Measurements from ENCODE around the gene SYNE1.

- TF ChIP-seq, protein P1, sequence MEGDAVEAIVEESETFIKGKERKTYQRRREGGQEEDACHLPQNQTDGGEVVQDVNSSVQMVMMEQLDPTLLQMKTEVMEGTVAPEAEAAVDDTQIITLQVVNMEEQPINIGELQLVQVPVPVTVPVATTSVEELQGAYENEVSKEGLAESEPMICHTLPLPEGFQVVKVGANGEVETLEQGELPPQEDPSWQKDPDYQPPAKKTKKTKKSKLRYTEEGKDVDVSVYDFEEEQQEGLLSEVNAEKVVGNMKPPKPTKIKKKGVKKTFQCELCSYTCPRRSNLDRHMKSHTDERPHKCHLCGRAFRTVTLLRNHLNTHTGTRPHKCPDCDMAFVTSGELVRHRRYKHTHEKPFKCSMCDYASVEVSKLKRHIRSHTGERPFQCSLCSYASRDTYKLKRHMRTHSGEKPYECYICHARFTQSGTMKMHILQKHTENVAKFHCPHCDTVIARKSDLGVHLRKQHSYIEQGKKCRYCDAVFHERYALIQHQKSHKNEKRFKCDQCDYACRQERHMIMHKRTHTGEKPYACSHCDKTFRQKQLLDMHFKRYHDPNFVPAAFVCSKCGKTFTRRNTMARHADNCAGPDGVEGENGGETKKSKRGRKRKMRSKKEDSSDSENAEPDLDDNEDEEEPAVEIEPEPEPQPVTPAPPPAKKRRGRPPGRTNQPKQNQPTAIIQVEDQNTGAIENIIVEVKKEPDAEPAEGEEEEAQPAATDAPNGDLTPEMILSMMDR (IDR thresholded peaks at IDR 0.05) = no peak
- no peak for TF ChIP-seq POLR2A (IDR thresholded peaks at IDR 0.05)
Measured at GRCh38 chr6:152435816-152436215, 201.3 kb downstream of the SYNE1 start.

Data from upper lobe of left lung (tissue), 4 donors.